ENCODE measurements around the gene GLCCI1. TPM values are rescaled to one million over a fixed set of nuclear protein-coding genes. Genes with fewer than 3 reads are reported as not detected.
A peak's percentile ranks its signal among the peaks of the same experiment; 100 is the strongest.

GLCCI1 gene
- total RNA-seq, 2 experiments from 2014 or later: 37.7 to 43.6 TPM

DNA sequence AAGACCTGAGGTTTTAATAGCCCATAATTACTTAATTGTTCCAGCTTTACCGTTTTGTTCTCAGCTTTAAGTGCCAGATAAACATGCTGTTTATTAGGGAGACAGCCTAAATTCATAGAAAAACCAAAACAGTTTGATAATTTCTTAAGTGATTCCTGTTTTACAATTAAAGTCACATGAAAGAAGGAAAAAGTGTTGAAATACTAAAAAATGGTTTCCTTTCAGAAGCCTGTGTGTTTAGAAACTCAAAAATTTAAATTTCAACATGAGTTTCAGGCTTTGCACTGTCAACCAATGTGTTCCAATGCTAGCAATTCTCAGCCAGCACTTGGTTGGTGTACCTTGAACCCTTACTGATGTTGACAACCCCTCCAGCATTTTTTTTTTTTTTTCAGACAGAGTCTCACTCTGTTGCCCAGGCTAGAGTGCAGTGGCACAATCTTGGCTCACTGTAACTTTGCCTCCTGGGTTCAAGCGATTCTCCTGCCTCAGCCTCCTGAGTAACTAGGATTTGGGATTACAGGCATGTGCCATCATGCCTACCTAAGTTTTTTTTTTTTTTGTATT, 158.1 kb downstream of the GLCCI1 start:
- Mint-ChIP-seq H3K4me1 (peaks cover 82% of the 10 kb centered on the region), H3K9me3 (ENCODE audit: low read depth) (no peaks in the 10 kb centered on the region), H3K4me3 (no peak overlapping the region), H3K36me3 (peaks cover 14% of the 10 kb centered on the region), H3K27ac (peak overlapping the region; percentile 97), H3K27me3 (peaks cover 3% of the 10 kb centered on the region)
- DNase-seq: no peak
- CTCF ChIA-PET: interaction anchor here (0.7 to 3.3 kb wide), 5 partner anchors 9 to 362 kb away, joined by 3 to 22 read pairs (median 3); no protein-coding TSS in a partner anchor
- ATAC-seq: no peak

DNA sequence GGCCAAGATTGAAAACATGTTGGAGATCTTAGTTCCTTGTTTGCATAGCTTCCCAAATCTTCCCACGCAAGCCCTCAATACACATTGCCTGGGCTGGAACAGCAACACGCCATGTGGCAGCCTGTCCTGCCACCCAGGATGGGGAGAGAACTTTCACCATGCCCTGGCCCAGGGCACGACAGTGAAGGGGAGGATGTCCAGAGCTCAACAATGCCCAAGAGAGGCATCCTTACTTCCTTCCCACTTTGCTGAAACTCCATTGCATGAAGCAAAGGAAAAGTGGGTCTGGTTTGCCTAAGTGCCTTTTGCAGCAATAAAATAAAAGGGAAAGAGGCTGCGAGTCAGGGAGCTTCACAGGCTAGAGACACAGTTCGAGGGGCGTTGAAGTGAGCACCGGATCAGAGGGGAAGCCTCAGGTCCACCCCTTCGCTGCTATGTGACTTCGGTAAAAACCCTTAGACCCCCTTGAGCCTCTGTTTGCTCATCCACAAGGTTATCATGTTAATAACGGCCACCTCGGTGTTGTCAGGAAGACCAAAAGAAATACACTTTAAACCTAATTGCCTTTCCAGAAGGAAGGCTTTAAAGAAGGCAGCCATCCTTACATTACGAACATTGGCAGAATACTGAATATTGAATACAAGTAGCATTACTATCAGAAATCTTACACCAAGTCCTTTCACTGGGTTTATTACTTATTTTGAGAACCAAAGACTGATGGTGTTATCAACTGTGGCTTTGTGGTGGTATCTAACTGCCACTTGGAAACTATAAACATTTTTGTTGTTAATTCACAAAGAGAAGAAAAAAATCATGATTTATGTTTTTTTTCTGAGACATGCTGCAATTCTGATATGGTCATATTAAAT, 160.1 kb downstream of the GLCCI1 start:
- H3K27ac Mint-ChIP-seq: peak overlapping the region; percentile 82
- CTCF ChIA-PET: no interaction called here
- ATAC-seq (peak; percentile 8), DNase-seq (no peak)
- H3K4me1 Mint-ChIP-seq: peaks cover 93% of the 10 kb centered on the region
- no peaks in the 10 kb centered on the region for H3K9me3 Mint-ChIP-seq (ENCODE audit: low read depth)
- H3K27me3 Mint-ChIP-seq: peaks cover 3% of the 10 kb centered on the region
- peaks cover 12% of the 10 kb centered on the region for H3K36me3 Mint-ChIP-seq
- H3K4me3 Mint-ChIP-seq: peak overlapping the region; percentile 19

DNA sequence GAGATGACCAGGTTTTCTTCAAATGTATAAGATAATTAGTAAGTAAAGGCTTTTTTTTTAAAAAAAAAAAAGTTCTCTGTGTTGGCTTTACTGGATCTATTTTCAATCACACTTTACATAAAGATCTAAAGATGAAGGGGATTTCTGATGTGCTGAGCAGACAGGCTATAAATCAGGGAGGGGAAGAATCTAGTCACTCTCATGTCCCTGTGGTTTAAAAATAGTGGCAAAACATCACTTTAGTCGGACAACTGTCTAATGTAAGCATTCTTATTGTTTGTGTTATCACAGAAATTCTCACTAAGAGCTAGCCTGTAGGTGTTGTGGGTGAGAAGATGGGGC, 160.7 kb downstream of the GLCCI1 start:
- CTCF ChIA-PET: no interaction called here
- no peak for DNase-seq
- Mint-ChIP-seq H3K4me1 (peaks cover 96% of the 10 kb centered on the region), H3K4me3 (no peak overlapping the region), H3K9me3 (ENCODE audit: low read depth) (no peaks in the 10 kb centered on the region), H3K36me3 (peaks cover 12% of the 10 kb centered on the region), H3K27me3 (peaks cover 3% of the 10 kb centered on the region), H3K27ac (peak overlapping the region; percentile 82)
- ATAC-seq: no peak

DNA sequence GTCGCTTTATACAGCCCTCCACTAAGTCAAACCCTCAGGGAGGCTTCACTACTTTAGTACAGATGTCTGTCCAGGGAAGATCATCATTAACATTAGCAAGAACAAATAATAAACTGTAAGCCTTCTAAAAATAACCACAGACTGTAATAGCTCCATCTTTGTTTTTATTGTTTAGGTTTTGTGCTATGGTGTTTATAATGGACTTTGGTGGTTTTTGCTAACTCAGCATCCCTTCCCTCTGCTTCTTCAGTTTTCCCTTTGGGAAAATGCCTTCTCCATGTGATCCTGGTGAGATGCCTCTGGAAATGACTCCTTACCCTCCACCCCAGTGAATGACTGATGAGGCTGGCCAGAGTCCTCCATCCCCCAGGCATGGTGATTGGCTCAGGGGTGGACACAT, 162.1 kb downstream of the GLCCI1 start:
- no peak overlapping the region for H3K27ac Mint-ChIP-seq
- ATAC-seq (no peak), DNase-seq (no peak)
- no peaks in the 10 kb centered on the region for H3K9me3 Mint-ChIP-seq (ENCODE audit: low read depth)
- peaks cover 10% of the 10 kb centered on the region for H3K36me3 Mint-ChIP-seq
- peaks cover 90% of the 10 kb centered on the region for H3K4me1 Mint-ChIP-seq
- CTCF ChIA-PET: no interaction called here
- peaks cover 3% of the 10 kb centered on the region for H3K27me3 Mint-ChIP-seq
- H3K4me3 Mint-ChIP-seq: no peak overlapping the region

DNA sequence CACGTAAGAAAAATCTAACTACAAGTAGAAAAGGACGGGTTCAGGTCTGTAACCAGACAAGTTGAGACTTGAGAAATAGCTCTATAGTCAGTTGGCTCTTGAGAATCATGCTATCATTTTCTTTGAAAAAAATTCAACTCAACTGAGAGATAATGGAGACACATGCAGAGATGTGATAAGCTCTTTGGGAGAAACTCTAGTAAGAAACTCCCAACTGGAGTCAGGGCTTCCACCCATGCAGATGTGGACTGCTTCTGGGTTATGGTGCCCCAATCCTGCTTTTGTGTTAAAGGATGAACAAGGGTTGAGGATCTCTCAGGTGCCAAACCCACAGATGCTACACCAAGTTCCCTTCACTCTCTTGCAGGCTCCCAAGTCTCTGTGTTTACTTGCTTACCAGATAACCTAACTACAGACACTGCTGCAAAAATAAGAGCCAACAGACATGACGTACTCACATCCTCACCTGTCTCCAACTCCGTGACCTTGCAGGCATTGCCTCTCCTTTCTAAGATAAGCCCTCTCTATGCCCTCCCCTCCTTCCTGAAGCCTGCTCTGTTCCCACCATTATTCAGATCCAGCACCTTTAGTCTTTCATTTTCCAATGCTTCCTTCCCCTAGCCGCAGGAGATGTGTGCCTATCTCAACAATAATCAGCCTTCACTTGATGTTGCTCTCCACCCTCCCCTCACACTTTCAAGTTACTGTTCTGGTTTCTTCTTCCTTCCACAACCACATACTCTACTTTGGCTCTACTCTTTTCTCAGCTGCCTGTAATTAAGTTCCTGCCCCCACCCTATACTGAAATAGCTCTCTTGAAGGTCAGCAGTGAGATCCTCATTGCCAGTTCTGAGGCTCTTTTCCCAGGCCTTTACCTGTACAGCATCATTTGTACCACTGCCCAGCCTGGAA, 163.4 kb downstream of the GLCCI1 start:
- peaks cover 9% of the 10 kb centered on the region for H3K36me3 Mint-ChIP-seq
- H3K4me1 Mint-ChIP-seq: peaks cover 78% of the 10 kb centered on the region
- CTCF ChIA-PET: interaction anchor here (0.6 to 1.0 kb wide), 2 partner anchors 44 to 535 kb away, joined by 3 to 5 read pairs; no protein-coding TSS in a partner anchor
- peak overlapping the region; percentile 90 for H3K27ac Mint-ChIP-seq
- H3K4me3 Mint-ChIP-seq: peak overlapping the region; percentile 47
- DNase-seq (peak; percentile 68), ATAC-seq (peak; percentile 61)
- peaks cover 3% of the 10 kb centered on the region for H3K27me3 Mint-ChIP-seq
- H3K9me3 Mint-ChIP-seq (ENCODE audit: low read depth): no peaks in the 10 kb centered on the region

DNA sequence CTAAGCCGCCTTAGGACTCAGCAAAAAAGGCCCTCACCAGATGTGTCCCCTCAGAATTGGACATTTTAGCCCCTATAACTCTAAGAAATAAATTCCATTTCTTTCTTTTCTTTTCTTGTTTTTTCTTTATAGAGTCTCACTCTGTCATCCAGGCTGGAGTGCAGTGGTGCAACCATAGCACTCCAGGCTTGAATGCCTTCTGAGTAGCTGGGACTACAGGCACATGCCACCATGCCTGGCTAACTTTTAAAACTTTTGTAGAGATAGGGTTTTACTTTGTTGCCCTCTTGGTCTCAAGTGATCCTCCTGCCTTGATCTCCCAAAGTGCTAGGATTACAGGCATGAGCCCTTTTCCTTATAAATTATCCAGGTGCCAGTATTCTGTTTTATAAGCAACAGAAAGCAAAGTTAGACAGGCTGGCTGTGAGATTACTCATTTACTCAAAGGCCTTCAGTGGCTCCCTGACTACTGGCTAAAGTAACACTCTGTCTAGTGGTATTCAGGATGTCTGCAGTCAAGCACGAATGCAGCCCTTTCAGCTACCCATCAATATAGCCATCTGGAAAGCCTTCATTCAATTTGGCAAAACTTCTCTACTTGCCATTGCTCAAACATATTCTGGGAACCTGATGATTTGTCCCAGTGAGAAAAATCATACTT, 164.7 kb downstream of the GLCCI1 start:
- peak overlapping the region; percentile 87 for H3K27ac Mint-ChIP-seq
- H3K9me3 Mint-ChIP-seq (ENCODE audit: low read depth): no peaks in the 10 kb centered on the region
- peaks cover 4% of the 10 kb centered on the region for H3K36me3 Mint-ChIP-seq
- H3K4me1 Mint-ChIP-seq: peaks cover 66% of the 10 kb centered on the region
- H3K27me3 Mint-ChIP-seq: no peaks in the 10 kb centered on the region
- CTCF ChIA-PET: interaction anchor here (0.8 to 1.9 kb wide), 5 partner anchors 9 to 98 kb away, joined by 3 to 5 read pairs (median 4); no protein-coding TSS in a partner anchor
- no peak for ATAC-seq
- H3K4me3 Mint-ChIP-seq: no peak overlapping the region
- DNase-seq: no peak

DNA sequence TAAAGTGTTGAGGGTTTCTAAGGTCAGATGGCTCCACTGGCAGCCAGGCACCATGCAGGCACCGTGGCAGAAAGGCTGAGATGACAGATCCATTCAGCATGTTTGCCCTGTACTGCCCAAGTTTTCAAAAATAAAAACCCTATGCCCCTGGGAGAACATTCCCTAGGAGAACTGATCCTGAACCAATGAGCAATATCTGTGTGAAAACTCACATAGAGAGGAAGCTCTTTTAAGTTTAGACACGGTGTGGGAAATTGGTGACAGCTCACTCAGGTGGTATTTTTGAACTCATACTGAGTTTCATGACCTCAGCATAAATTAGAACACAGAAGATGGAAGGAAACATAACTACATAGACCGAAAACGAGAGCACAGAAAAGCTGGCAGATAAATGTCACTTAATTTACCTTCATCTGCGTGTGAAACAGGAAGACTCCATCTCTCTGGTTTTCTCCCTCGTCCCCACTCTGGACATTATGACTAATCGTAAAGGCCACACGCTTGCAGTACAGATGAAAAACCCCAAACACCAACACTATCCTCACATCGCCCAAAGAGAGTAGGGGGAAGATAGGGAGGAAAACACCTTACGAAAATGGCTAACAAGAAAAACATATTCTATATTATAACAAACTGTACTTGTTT, 165.6 kb downstream of the GLCCI1 start:
- Mint-ChIP-seq H3K27me3 (no peaks in the 10 kb centered on the region), H3K4me1 (peaks cover 57% of the 10 kb centered on the region), H3K36me3 (peaks cover 4% of the 10 kb centered on the region), H3K27ac (peak overlapping the region; percentile 87), H3K9me3 (ENCODE audit: low read depth) (no peaks in the 10 kb centered on the region), H3K4me3 (peak overlapping the region; percentile 23)
- CTCF ChIA-PET: interaction anchor here (0.8 to 1.9 kb wide), 6 partner anchors 8 to 99 kb away, joined by 3 to 7 read pairs (median 4); no protein-coding TSS in a partner anchor
- DNase-seq: peak; percentile 75
- peak; percentile 57 for ATAC-seq

DNA sequence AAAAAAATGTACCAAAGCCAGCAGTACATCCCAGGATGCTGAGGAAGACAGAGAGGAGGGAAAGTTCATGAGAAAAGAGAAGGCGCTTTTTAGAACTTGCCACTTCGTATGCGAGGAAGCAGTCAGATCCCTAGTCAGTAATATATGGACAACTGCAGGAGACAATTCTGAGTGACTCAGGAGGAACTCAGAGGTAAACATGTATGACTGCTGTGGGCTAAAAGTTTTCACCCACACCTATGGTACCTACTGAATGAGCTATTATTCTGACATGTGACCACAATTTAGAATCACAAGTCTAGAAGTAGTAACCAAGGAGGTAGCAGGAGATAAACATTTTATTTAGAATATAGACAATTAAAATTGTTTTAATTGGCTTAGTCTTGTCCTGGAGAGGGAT, 166.8 kb downstream of the GLCCI1 start:
- H3K27me3 Mint-ChIP-seq: no peaks in the 10 kb centered on the region
- no peaks in the 10 kb centered on the region for H3K36me3 Mint-ChIP-seq
- peaks cover 47% of the 10 kb centered on the region for H3K4me1 Mint-ChIP-seq
- CTCF ChIA-PET: interaction anchor here (0.8 to 1.5 kb wide), 3 partner anchors 10 to 55 kb away, joined by 3 to 7 read pairs (median 4); no protein-coding TSS in a partner anchor
- H3K27ac Mint-ChIP-seq: no peak overlapping the region
- H3K4me3 Mint-ChIP-seq: no peak overlapping the region
- ATAC-seq (no peak), DNase-seq (no peak)
- no peaks in the 10 kb centered on the region for H3K9me3 Mint-ChIP-seq (ENCODE audit: low read depth)

DNA sequence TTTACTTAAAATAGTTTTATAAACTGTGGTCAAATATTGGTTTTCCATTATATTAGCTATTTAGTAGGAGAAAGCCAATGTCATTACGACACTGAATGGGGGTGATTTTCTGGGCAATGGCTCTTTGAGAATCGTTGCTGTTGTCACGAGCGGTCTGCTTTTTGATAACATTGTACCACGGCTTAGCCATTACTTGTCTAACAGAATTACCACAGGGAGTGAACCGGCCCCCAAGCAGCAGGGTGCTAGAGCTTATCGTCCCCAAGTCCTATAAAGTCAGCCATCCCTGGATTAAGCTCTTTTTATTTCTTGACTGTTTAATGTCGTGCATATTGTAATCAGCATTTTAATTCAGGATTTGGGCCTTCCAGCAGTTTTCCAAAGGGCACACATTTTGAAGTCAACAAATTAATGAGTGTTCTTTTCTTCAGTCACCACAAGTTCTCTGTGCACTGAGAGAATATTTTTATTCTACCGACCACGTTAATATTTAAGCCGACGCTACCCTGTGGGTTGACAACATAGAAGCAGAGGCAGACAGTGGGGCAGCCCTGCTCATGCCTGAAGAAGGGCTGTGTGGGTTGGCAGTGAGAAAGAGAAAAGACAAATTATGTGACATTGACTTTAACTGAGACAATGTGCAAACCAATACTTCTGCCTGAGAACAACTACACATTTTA, 167.6 kb downstream of the GLCCI1 start:
- CTCF ChIA-PET: interaction anchor here (0.8 to 1.4 kb wide), 2 partner anchors 12 to 54 kb away, joined by 3 to 4 read pairs; no protein-coding TSS in a partner anchor
- Mint-ChIP-seq H3K4me1 (peaks cover 39% of the 10 kb centered on the region), H3K9me3 (ENCODE audit: low read depth) (no peaks in the 10 kb centered on the region), H3K4me3 (no peak overlapping the region), H3K36me3 (no peaks in the 10 kb centered on the region), H3K27ac (no peak overlapping the region), H3K27me3 (no peaks in the 10 kb centered on the region)
- no peak for DNase-seq
- no peak for ATAC-seq
